Activated T-helper 2 cell treated with anti-CD3 and anti-CD28 coated beads, Interferon-gamma antibody, Interleukin-2, Interleukin-4, amounts not matched to agents 10 μg/mL and 5 μg/mL and 100 μg/mL, durations not matched to agents 14 hours and 24 hours and 36 hours (primary cell): ENCODE measurements around the gene MYO7A. TPM values are rescaled to one million over a fixed set of nuclear protein-coding genes. Genes with fewer than 3 reads are reported as not detected.

Experiments used
- DNase-seq: peaks from one replicate; pipeline ENCODE4 v3.0.0; 2021; ENCODE audit warnings: low spot score
- H3K27ac Mint-ChIP-seq: one replicate; pipeline ENCODE4 v1.8.0; 2021; ENCODE audit warnings: mixed read lengths
- H3K27me3 Mint-ChIP-seq: one replicate; pipeline ENCODE4 v1.8.0; 2021; ENCODE audit warnings: low read depth, mixed read lengths
- H3K36me3 Mint-ChIP-seq: one replicate; pipeline ENCODE4 v1.8.0; 2021; ENCODE audit warnings: low read depth, mixed read lengths
- H3K4me1 Mint-ChIP-seq: one replicate; pipeline ENCODE4 v1.8.0; 2021; ENCODE audit warnings: low read depth, mixed read lengths
- H3K4me3 Mint-ChIP-seq: one replicate; pipeline ENCODE4 v1.8.0; 2021; ENCODE audit warnings: low read depth, mild to moderate bottlenecking, moderate library complexity, mixed read lengths
- H3K9me3 Mint-ChIP-seq: one replicate; pipeline ENCODE4 v1.8.0; 2021; ENCODE audit warnings: mixed read lengths
- intact Hi-C: fragments of 100-400 bp; cut with micrococcal nuclease; formaldehyde crosslinking; loops from one replicate; pipeline ENCODE4 v1.15.1; 2023
- total RNA-seq: library from RNA; stranded (reverse); gene quantifications from 2 replicates; pipeline ENCODE4 v1.2.3, GENCODE V29; 2022

The MYO7A gene
- total RNA-seq, 1 donor from 2014 or later, result 0.30 TPM

- DNase-seq, result no peak
- Mint-ChIP-seq H3K4me3 (no peak overlapping the region), H3K36me3 (no peaks in the 10 kb centered on the region), H3K27me3 (peaks cover 16% of the 10 kb centered on the region), H3K27ac (no peak overlapping the region), H3K4me1 (no peaks in the 10 kb centered on the region), H3K9me3 (no peaks in the 10 kb centered on the region)
- intact Hi-C loops, result no loop called here
Observed at GRCh38 chr11:77230878-77231605, 103.0 kb downstream of the MYO7A start.

- DNase-seq, result no peak
Observed at GRCh38 chr11:77231800-77232199, 103.8 kb downstream of the MYO7A start.

GRCh38 chr11:77232242-77232641 is 104.2 kb downstream of the MYO7A start:
- intact Hi-C loops, result no loop called here
- H3K27me3 Mint-ChIP-seq, result peaks cover 16% of the 10 kb centered on the region
- no peak overlapping the region for H3K27ac Mint-ChIP-seq
- no peak overlapping the region for H3K4me3 Mint-ChIP-seq
- H3K9me3 Mint-ChIP-seq, result no peaks in the 10 kb centered on the region
- no peaks in the 10 kb centered on the region for H3K36me3 Mint-ChIP-seq
- no peaks in the 10 kb centered on the region for H3K4me1 Mint-ChIP-seq
- DNase-seq, result no peak

More at GRCh38 chr11:77231800-77232199, 103.8 kb downstream of the MYO7A start:
- no peaks in the 10 kb centered on the region for H3K4me1 Mint-ChIP-seq
- intact Hi-C loops, result no loop called here
- H3K27ac Mint-ChIP-seq, result no peak overlapping the region
- H3K4me3 Mint-ChIP-seq, result no peak overlapping the region
- no peaks in the 10 kb centered on the region for H3K9me3 Mint-ChIP-seq
- H3K27me3 Mint-ChIP-seq, result peaks cover 14% of the 10 kb centered on the region
- H3K36me3 Mint-ChIP-seq, result no peaks in the 10 kb centered on the region

GRCh38 chr11:77233011-77233410 is 105.0 kb downstream of the MYO7A start:
- Mint-ChIP-seq H3K27ac (no peak overlapping the region), H3K9me3 (no peaks in the 10 kb centered on the region), H3K27me3 (peaks cover 16% of the 10 kb centered on the region), H3K36me3 (no peaks in the 10 kb centered on the region), H3K4me1 (no peaks in the 10 kb centered on the region), H3K4me3 (no peak overlapping the region)
- no peak for DNase-seq
- intact Hi-C loops, result no loop called here

- Mint-ChIP-seq H3K4me3 (no peak overlapping the region), H3K27me3 (peaks cover 16% of the 10 kb centered on the region), H3K36me3 (no peaks in the 10 kb centered on the region), H3K9me3 (peaks cover 3% of the 10 kb centered on the region), H3K27ac (no peak overlapping the region), H3K4me1 (no peaks in the 10 kb centered on the region)
- DNase-seq, result no peak
- intact Hi-C loops, result no loop called here
Observed at GRCh38 chr11:77236901-77237300, 108.9 kb downstream of the MYO7A start.

GRCh38 chr11:77244277-77245027 is 116.4 kb downstream of the MYO7A start:
- H3K4me3 Mint-ChIP-seq, result no peak overlapping the region
- H3K27ac Mint-ChIP-seq, result no peak overlapping the region
- no peak for DNase-seq
- no peaks in the 10 kb centered on the region for H3K27me3 Mint-ChIP-seq
- intact Hi-C loops, result no loop called here
- no peaks in the 10 kb centered on the region for H3K36me3 Mint-ChIP-seq
- H3K9me3 Mint-ChIP-seq, result peaks cover 3% of the 10 kb centered on the region
- H3K4me1 Mint-ChIP-seq, result peaks cover 6% of the 10 kb centered on the region

- Mint-ChIP-seq H3K27ac (no peak overlapping the region), H3K27me3 (no peaks in the 10 kb centered on the region), H3K36me3 (no peaks in the 10 kb centered on the region), H3K9me3 (peaks cover 24% of the 10 kb centered on the region), H3K4me1 (peaks cover 11% of the 10 kb centered on the region), H3K4me3 (no peak overlapping the region)
- DNase-seq, result no peak
- intact Hi-C loops, result no loop called here
Observed at GRCh38 chr11:77249427-77249826, 121.4 kb downstream of the MYO7A start.

- H3K27ac Mint-ChIP-seq, result no peak overlapping the region
- H3K4me3 Mint-ChIP-seq, result no peak overlapping the region
- H3K9me3 Mint-ChIP-seq, result peaks cover 24% of the 10 kb centered on the region
- peaks cover 8% of the 10 kb centered on the region for H3K4me1 Mint-ChIP-seq
- intact Hi-C loops, result no loop called here
- DNase-seq, result no peak
- H3K27me3 Mint-ChIP-seq, result no peaks in the 10 kb centered on the region
- no peaks in the 10 kb centered on the region for H3K36me3 Mint-ChIP-seq
Observed at GRCh38 chr11:77250881-77251640, 123.0 kb downstream of the MYO7A start.

- Mint-ChIP-seq H3K27ac (no peak overlapping the region), H3K27me3 (peaks cover 7% of the 10 kb centered on the region), H3K36me3 (no peaks in the 10 kb centered on the region), H3K4me3 (no peak overlapping the region), H3K4me1 (peaks cover 8% of the 10 kb centered on the region), H3K9me3 (peaks cover 24% of the 10 kb centered on the region)
- DNase-seq, result no peak
- intact Hi-C loops, result no loop called here
Observed at GRCh38 chr11:77252555-77253270, 124.7 kb downstream of the MYO7A start.

- H3K36me3 Mint-ChIP-seq, result no peaks in the 10 kb centered on the region
- H3K27me3 Mint-ChIP-seq, result peaks cover 8% of the 10 kb centered on the region
- intact Hi-C loops, result no loop called here
- no peak for DNase-seq
- no peak overlapping the region for H3K27ac Mint-ChIP-seq
- H3K4me3 Mint-ChIP-seq, result no peak overlapping the region
- peaks cover 24% of the 10 kb centered on the region for H3K9me3 Mint-ChIP-seq
- peaks cover 8% of the 10 kb centered on the region for H3K4me1 Mint-ChIP-seq
Observed at GRCh38 chr11:77253690-77254089, 125.6 kb downstream of the MYO7A start.

GRCh38 chr11:77259641-77260040 is 131.6 kb downstream of the MYO7A start:
- Mint-ChIP-seq H3K27ac (no peak overlapping the region), H3K27me3 (peaks cover 27% of the 10 kb centered on the region), H3K4me3 (no peak overlapping the region), H3K4me1 (no peaks in the 10 kb centered on the region), H3K9me3 (peaks cover 4% of the 10 kb centered on the region), H3K36me3 (no peaks in the 10 kb centered on the region)
- DNase-seq, result no peak
- intact Hi-C loops, result no loop called here

GRCh38 chr11:77262803-77263202 is 134.8 kb downstream of the MYO7A start:
- Mint-ChIP-seq H3K27me3 (peaks cover 24% of the 10 kb centered on the region), H3K4me1 (no peaks in the 10 kb centered on the region), H3K36me3 (no peaks in the 10 kb centered on the region), H3K27ac (no peak overlapping the region), H3K9me3 (peaks cover 4% of the 10 kb centered on the region), H3K4me3 (no peak overlapping the region)
- intact Hi-C loops, result no loop called here
- DNase-seq, result no peak
